ENCODE measurements around the gene ANKRD28. TPM values are rescaled to one million over a fixed set of nuclear protein-coding genes. Genes with fewer than 3 reads are reported as not detected.

The ANKRD28 gene
- total and polyA plus RNA-seq, 9 of the 15 experiments (the other 6 are each of a cell fraction or from before 2014, with no cell fraction given), result 11.7 to 66.0 (median 36.7) TPM

DNA sequence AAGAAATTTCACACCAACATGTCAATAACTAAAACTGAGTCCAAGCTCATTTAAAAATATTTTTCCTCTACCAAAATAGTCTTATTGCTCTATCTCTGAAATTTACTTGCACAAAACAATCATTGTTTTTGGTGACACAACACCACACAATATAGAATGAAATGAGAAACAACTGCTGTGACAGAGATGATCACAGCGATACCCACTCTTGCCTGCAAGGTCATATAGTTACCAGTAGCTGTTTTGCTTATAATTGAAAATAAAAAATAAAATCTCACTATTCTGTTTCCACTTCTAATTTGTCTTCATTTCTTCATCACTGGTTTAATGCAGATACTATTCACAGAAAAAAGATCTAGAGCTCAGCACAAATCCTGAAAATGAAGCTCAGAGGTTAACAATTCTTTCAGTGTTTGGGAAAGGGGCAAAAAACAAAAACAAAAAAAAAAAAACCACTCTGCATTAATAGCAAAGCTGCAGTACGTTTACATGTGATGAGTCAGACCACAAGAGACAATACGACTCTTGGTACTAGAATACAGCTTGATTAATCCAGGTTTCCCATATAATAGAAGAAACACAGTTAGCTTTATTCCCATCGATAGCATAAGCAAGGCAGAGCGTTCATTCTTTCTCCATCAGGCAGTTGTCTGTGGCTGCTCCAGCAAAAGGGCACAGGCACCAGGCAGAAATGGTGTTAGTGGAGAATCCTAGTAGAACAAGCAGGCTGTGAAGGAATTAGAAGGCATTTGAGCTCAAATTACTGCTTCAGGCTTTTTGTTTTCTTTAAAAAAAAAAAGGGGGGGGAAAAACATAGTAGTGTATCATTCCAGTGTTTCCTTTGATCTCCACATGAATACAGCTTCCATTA lies 773 bp downstream of the ANKRD28 start (continued):
- TF ChIP-seq, protein P1, sequence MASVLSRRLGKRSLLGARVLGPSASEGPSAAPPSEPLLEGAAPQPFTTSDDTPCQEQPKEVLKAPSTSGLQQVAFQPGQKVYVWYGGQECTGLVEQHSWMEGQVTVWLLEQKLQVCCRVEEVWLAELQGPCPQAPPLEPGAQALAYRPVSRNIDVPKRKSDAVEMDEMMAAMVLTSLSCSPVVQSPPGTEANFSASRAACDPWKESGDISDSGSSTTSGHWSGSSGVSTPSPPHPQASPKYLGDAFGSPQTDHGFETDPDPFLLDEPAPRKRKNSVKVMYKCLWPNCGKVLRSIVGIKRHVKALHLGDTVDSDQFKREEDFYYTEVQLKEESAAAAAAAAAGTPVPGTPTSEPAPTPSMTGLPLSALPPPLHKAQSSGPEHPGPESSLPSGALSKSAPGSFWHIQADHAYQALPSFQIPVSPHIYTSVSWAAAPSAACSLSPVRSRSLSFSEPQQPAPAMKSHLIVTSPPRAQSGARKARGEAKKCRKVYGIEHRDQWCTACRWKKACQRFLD (CRISPR knock-in tag; IDR thresholded peaks at IDR 0.05), result no peak
- TF ChIP-seq POLR2B (IDR thresholded peaks at IDR 0.05; ENCODE audit: low read depth, partially characterized antibody), result no peak
- no peak for TF ChIP-seq ZNF146 (CRISPR knock-in tag; IDR thresholded peaks at IDR 0.05; ENCODE audit: unreplicated experiment)
- TF ChIP-seq FOSL1 (tag; conservative IDR thresholded peaks at IDR 0.05), result peak; percentile 53
- no peak for TF ChIP-seq MYBL2 (IDR thresholded peaks at IDR 0.05; ENCODE audit: low read depth)
- no peak for TF ChIP-seq MYBL2 (CRISPR knock-in tag; IDR thresholded peaks at IDR 0.05; ENCODE audit: borderline replicate concordance)
- no peak for TF ChIP-seq MNT (conservative IDR thresholded peaks at IDR 0.05)
- no peak for TF ChIP-seq CBX8 (IDR thresholded peaks at IDR 0.05; ENCODE audit: borderline replicate concordance, extremely low read depth, low read depth, low read length, poor library complexity, severe bottlenecking)
- TF ChIP-seq, protein P2, sequence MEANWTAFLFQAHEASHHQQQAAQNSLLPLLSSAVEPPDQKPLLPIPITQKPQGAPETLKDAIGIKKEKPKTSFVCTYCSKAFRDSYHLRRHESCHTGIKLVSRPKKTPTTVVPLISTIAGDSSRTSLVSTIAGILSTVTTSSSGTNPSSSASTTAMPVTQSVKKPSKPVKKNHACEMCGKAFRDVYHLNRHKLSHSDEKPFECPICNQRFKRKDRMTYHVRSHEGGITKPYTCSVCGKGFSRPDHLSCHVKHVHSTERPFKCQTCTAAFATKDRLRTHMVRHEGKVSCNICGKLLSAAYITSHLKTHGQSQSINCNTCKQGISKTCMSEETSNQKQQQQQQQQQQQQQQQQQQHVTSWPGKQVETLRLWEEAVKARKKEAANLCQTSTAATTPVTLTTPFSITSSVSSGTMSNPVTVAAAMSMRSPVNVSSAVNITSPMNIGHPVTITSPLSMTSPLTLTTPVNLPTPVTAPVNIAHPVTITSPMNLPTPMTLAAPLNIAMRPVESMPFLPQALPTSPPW (CRISPR knock-in tag; IDR thresholded peaks at IDR 0.05), result no peak
- peak; percentile 34; the same call in 1 of the 2 replicates for TF ChIP-seq SMARCA4 (IDR thresholded peaks at IDR 0.05)
- TF ChIP-seq SMAD4 (CRISPR knock-in tag; conservative IDR thresholded peaks at IDR 0.05), result no peak; the same call in 1 of the 2 replicates
- TF ChIP-seq CBFA2T2 (conservative IDR thresholded peaks at IDR 0.05), result no peak
- no peak for TF ChIP-seq CBFA2T3 (IDR thresholded peaks at IDR 0.05)
- TF ChIP-seq POLR2A (conservative IDR thresholded peaks at IDR 0.05), result no peak
- no peak for TF ChIP-seq TFAM (CRISPR knock-in tag; conservative IDR thresholded peaks at IDR 0.05)
- TF ChIP-seq SOX6 (IDR thresholded peaks at IDR 0.05), result no peak
- no peak for TF ChIP-seq SREBF2 (CRISPR knock-in tag; IDR thresholded peaks at IDR 0.05)
- TF ChIP-seq MYNN (IDR thresholded peaks at IDR 0.05), result 0 out of 2 replicates have a peak, but pooled peaks have one; percentile 5
- TF ChIP-seq MYNN (CRISPR knock-in tag; IDR thresholded peaks at IDR 0.05), result no peak
- TF ChIP-seq EHMT2 (IDR thresholded peaks at IDR 0.05), result no peak
- TF ChIP-seq PHB2 (IDR thresholded peaks at IDR 0.05; ENCODE audit: low read depth), result no peak
- TF ChIP-seq ZNF277 (CRISPR knock-in tag; IDR thresholded peaks at IDR 0.05; ENCODE audit: borderline replicate concordance), result no peak
- no peak for TF ChIP-seq ATF7 (IDR thresholded peaks at IDR 0.05)
- TF ChIP-seq CCAR2 (IDR thresholded peaks at IDR 0.05; ENCODE audit: low read depth, low read length), result no peak

Data from K562 (cell line).